K562 (cell line): ENCODE measurements around the gene RYR1. TPM values are rescaled to one million over a fixed set of nuclear protein-coding genes. Genes with fewer than 3 reads are reported as not detected.
A peak's percentile ranks its signal among the peaks of the same experiment; 100 is the strongest.

Experiments
- DNMT1 ChIP-seq: fragments of 450-650 bp; IDR thresholded peaks from 2 replicates; pipeline ENCODE4 v1.6.1; 2016; ENCODE audit warnings: antibody characterized with exemption, mild to moderate bottlenecking
- NFIC ChIP-seq: fragments of 450-650 bp; IDR thresholded peaks from 2 replicates; pipeline ENCODE4 v1.6.1; 2017; ENCODE audit warnings: mild to moderate bottlenecking, inconsistent platforms
- ZNF717 ChIP-seq: fragments of 250-450 bp; sonication (Bioruptor Pico); IDR thresholded peaks from 2 replicates; pipeline ENCODE4 v1.5.0; 2021
- polyA plus RNA-seq, 8 experiments: library from polyadenylated mRNA; depleted of rRNA in 4 of 8; stranded (reverse) in 5 of 8; unstranded in 3 of 8; fragments of >200 nt; fragmentation: Nextera tagmentation in 2 of 8; fragmentation: Illumina TruSeq in 1 of 8; extraction: Ambion mirVana in 2 of 8; extraction: Trizol in 1 of 8; gene quantifications; 2 replicates each; pipeline versions ENCODE4 v1.2.1 to v1.2.3, GENCODE V29; 2011 to 2014; ENCODE audit warnings: inconsistent platforms in 1 of 8, missing spikeins in 1 of 8
- total RNA-seq, 7 experiments: library from RNA; depleted of rRNA in 6 of 7; stranded (reverse); fragments of >200 nt in 6 of 7; fragmentation: Illumina TruSeq in 2 of 7; extraction: Trizol in 2 of 7; gene quantifications; 2 replicates each; pipeline versions ENCODE4 v1.2.1 to v1.2.3, GENCODE V29; 2011 to 2021; ENCODE audit warnings: low replicate concordance in 1 of 7
- TF ChIP-seq, protein P1 (sequence below), 2 experiments: fragments of 450-650 bp in 1 of 2; sonication (generic) in 1 of 2; formaldehyde crosslinking in 1 of 2; IDR thresholded peaks in 1 of 2; conservative IDR thresholded peaks in 1 of 2; 2 replicates each; pipeline versions ENCODE4 v1.6.1 to v1.8.1; 2016 to 2023; ENCODE audit warnings: mild to moderate bottlenecking in 2 of 2, moderate library complexity in 2 of 2, inconsistent platforms in 1 of 2, missing genetic modification reagents in 1 of 2
- TF ChIP-seq, protein P2 (sequence below), 2 experiments: fragments of 450-650 bp; IDR thresholded peaks; 2 replicates each; pipeline ENCODE4 v1.6.1; 2018; ENCODE audit warnings: mild to moderate bottlenecking in 2 of 2, low read depth in 1 of 2; ENCODE audit not compliant: partially characterized antibody in 2 of 2
- TF ChIP-seq, protein P3 (sequence below), 2 experiments: fragments of 450-650 bp; formaldehyde crosslinking in 1 of 2; IDR thresholded peaks; 2 replicates each; pipeline versions ENCODE4 v1.4.0 to v1.6.1; 2014 to 2020; ENCODE audit warnings: mild to moderate bottlenecking in 2 of 2, borderline replicate concordance in 1 of 2, low read depth in 1 of 2
- TF ChIP-seq, protein P4 (sequence below): fragments of 450-650 bp; formaldehyde crosslinking; IDR thresholded peaks from 2 replicates; pipeline ENCODE4 v1.4.0; 2020; ENCODE audit warnings: mild to moderate bottlenecking, moderate library complexity
- TF ChIP-seq, protein P5 (sequence below): sonication (generic); formaldehyde crosslinking; IDR thresholded peaks from 2 replicates; pipeline ENCODE4 v1.8.0; 2023; ENCODE audit warnings: mild to moderate bottlenecking, missing genetic modification reagents

RYR1 gene
- total and polyA plus RNA-seq, 9 of the 15 experiments (the other 6 are each of a cell fraction or from before 2014, with no cell fraction given): 0.11 to 7.4 (median 3.7) TPM

DNA sequence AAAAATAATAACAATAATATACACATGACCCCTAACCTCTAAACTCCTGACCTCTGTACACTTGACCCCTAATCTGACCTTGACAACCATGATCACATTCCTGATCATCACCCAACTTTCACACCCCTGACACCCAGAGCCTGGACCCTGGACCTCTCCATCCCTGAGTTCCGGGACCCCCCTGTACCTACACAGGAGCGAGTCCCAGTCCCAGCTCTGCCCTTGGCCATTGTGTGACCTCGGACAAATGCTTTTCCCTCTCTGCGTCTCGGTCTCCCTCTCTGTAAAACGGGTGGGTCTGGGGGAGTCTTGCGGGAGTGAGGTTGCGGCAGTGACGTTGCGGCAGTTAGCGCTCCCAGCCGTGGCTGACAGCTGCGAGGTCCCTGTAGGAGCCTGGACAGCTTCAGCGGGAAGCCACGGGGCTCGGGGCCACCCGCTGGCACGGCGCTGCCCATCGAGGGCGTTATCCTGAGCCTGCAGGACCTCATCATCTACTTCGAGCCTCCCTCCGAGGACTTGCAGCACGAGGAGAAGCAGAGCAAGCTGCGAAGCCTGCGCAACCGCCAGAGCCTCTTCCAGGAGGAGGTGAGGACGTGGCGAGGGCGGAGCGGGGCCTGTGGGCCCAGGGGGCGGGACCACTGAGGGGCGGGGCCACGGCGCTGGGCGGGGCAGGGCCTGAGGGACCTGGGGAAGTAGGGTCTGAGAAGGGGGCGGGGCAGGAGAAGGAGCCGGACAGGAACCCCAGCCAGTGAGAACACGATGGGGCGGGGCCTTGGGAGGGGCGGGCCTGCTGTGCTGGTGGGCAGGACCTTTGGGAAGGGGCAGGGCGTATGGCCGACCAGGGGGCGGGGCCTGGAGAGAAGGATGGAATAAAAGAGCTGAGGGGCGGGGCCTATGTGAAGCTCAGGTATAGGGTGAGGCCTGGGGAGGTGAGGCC, 19.2 kb downstream of the RYR1 start (continued):
- TF ChIP-seq, protein P1, sequence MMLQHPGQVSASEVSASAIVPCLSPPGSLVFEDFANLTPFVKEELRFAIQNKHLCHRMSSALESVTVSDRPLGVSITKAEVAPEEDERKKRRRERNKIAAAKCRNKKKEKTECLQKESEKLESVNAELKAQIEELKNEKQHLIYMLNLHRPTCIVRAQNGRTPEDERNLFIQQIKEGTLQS (IDR thresholded peaks at IDR 0.05): no peak
- TF ChIP-seq, protein P1 (CRISPR knock-in tag; conservative IDR thresholded peaks at IDR 0.05): no peak
- TF ChIP-seq DNMT1 (no peak), ZNF717 (CRISPR knock-in tag) (no peak), NFIC (no peak; the same call in 1 of the 2 replicates)
- TF ChIP-seq, protein P2, sequence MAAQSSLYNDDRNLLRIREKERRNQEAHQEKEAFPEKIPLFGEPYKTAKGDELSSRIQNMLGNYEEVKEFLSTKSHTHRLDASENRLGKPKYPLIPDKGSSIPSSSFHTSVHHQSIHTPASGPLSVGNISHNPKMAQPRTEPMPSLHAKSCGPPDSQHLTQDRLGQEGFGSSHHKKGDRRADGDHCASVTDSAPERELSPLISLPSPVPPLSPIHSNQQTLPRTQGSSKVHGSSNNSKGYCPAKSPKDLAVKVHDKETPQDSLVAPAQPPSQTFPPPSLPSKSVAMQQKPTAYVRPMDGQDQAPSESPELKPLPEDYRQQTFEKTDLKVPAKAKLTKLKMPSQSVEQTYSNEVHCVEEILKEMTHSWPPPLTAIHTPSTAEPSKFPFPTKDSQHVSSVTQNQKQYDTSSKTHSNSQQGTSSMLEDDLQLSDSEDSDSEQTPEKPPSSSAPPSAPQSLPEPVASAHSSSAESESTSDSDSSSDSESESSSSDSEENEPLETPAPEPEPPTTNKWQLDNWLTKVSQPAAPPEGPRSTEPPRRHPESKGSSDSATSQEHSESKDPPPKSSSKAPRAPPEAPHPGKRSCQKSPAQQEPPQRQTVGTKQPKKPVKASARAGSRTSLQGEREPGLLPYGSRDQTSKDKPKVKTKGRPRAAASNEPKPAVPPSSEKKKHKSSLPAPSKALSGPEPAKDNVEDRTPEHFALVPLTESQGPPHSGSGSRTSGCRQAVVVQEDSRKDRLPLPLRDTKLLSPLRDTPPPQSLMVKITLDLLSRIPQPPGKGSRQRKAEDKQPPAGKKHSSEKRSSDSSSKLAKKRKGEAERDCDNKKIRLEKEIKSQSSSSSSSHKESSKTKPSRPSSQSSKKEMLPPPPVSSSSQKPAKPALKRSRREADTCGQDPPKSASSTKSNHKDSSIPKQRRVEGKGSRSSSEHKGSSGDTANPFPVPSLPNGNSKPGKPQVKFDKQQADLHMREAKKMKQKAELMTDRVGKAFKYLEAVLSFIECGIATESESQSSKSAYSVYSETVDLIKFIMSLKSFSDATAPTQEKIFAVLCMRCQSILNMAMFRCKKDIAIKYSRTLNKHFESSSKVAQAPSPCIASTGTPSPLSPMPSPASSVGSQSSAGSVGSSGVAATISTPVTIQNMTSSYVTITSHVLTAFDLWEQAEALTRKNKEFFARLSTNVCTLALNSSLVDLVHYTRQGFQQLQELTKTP (IDR thresholded peaks at IDR 0.05; ENCODE audit: low read depth in 1 of 2, partially characterized antibody in 2 of 2): no peak
- TF ChIP-seq, protein P3, sequence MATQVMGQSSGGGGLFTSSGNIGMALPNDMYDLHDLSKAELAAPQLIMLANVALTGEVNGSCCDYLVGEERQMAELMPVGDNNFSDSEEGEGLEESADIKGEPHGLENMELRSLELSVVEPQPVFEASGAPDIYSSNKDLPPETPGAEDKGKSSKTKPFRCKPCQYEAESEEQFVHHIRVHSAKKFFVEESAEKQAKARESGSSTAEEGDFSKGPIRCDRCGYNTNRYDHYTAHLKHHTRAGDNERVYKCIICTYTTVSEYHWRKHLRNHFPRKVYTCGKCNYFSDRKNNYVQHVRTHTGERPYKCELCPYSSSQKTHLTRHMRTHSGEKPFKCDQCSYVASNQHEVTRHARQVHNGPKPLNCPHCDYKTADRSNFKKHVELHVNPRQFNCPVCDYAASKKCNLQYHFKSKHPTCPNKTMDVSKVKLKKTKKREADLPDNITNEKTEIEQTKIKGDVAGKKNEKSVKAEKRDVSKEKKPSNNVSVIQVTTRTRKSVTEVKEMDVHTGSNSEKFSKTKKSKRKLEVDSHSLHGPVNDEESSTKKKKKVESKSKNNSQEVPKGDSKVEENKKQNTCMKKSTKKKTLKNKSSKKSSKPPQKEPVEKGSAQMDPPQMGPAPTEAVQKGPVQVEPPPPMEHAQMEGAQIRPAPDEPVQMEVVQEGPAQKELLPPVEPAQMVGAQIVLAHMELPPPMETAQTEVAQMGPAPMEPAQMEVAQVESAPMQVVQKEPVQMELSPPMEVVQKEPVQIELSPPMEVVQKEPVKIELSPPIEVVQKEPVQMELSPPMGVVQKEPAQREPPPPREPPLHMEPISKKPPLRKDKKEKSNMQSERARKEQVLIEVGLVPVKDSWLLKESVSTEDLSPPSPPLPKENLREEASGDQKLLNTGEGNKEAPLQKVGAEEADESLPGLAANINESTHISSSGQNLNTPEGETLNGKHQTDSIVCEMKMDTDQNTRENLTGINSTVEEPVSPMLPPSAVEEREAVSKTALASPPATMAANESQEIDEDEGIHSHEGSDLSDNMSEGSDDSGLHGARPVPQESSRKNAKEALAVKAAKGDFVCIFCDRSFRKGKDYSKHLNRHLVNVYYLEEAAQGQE (IDR thresholded peaks at IDR 0.05; ENCODE audit: borderline replicate concordance): no peak
- TF ChIP-seq, protein P3 (CRISPR knock-in tag; IDR thresholded peaks at IDR 0.05; ENCODE audit: low read depth): peak; percentile 71; the same call in 1 of the 2 replicates
- TF ChIP-seq, protein P4, sequence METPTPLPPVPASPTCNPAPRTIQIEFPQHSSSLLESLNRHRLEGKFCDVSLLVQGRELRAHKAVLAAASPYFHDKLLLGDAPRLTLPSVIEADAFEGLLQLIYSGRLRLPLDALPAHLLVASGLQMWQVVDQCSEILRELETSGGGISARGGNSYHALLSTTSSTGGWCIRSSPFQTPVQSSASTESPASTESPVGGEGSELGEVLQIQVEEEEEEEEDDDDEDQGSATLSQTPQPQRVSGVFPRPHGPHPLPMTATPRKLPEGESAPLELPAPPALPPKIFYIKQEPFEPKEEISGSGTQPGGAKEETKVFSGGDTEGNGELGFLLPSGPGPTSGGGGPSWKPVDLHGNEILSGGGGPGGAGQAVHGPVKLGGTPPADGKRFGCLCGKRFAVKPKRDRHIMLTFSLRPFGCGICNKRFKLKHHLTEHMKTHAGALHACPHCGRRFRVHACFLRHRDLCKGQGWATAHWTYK (CRISPR knock-in tag): peak; percentile 72; the same call in 1 of the 2 replicates
- TF ChIP-seq, protein P5, sequence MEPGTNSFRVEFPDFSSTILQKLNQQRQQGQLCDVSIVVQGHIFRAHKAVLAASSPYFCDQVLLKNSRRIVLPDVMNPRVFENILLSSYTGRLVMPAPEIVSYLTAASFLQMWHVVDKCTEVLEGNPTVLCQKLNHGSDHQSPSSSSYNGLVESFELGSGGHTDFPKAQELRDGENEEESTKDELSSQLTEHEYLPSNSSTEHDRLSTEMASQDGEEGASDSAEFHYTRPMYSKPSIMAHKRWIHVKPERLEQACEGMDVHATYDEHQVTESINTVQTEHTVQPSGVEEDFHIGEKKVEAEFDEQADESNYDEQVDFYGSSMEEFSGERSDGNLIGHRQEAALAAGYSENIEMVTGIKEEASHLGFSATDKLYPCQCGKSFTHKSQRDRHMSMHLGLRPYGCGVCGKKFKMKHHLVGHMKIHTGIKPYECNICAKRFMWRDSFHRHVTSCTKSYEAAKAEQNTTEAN (CRISPR knock-in tag): no peak
